Occipital lobe (tissue), 2 donors: ENCODE data around the gene ASCC1. TPM values are rescaled to one million over a fixed set of nuclear protein-coding genes. Genes with fewer than 3 reads are reported as not detected.
"Not testable (repeated sequence)": the region's sequence is repeated elsewhere in the genome, so short reads cannot be mapped to it uniquely, and the experiment has no call there.

Experiments
- DNase-seq: peaks from one replicate; lab custom pipeline; 2025; lab: John Stamatoyannopoulos, UW
- total RNA-seq: library from RNA; depleted of rRNA; stranded (reverse); fragments of >200 nt; gene quantifications from one replicate; pipeline ENCODE4 v1.2.3, GENCODE V29; 2014

The ASCC1 gene
- total RNA-seq, 1 donor from 2014 or later, result 31.2 TPM

DNA sequence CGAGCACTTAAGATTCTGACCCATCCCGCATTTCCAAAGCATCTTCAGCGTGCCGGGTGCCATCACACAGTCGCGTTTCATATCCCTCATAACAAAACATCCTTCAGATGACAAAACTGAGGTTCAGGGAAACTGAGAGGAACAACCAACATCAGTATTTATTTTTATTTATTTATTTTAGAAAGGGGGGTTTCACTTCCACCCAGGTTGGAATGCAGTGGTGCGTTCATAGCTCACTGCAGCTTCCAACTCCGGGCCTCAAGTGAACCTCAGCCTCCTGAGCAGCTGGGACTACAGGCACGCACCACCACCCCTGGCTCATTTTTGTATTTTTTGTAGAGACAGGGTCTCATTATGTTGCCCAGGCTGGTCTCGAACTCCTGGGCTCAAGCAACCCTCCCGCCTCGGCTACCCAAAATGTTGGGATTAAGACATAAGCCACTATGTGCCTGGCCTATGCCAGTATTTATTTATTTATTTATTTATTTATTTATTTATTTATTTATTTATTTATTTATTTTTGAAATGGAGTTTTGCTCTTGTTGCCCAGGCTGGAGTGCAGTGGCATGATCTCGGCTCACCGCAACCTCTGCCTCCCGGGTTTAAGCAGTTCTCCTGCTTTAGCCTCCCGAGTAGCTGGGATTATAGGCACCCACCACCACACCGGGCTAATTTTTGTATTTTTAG lies 33.2 kb upstream of the ASCC1 start:
- not testable (repeated sequence) for DNase-seq

DNA sequence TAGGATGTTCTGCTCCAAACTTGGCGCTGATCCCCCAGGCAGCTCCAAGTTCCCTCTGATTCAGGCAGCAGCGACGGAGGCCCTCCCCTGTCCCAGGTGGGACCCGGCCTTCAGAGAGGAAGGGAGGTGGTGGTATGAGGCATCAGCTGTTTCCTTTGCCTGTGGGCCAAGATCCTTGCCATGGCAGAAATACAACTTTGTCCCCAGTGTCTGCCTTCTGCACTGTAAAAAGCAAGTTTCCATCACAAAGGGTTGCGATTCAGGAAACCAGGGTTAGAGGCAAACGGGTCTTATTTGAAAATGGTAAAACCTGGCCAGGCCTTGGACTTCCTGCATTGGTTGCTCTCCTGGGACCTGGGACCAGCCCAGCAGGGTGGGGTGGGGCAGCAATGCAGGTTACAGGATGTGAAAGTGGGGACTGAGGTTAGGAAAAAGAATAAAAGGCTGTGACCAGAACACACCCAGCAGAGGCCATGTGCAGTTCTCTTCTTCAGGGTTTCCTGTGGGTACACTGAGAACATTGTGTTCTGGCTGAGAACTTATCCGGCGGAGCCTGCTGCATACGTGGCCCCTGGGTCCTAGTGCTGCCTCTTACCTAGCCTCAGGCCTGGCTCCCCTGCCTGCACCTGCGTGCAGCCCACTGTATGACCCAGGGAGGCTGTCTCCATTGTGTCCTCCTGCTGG lies 32.5 kb upstream of the ASCC1 start:
- DNase-seq, result peak; percentile 75

DNA sequence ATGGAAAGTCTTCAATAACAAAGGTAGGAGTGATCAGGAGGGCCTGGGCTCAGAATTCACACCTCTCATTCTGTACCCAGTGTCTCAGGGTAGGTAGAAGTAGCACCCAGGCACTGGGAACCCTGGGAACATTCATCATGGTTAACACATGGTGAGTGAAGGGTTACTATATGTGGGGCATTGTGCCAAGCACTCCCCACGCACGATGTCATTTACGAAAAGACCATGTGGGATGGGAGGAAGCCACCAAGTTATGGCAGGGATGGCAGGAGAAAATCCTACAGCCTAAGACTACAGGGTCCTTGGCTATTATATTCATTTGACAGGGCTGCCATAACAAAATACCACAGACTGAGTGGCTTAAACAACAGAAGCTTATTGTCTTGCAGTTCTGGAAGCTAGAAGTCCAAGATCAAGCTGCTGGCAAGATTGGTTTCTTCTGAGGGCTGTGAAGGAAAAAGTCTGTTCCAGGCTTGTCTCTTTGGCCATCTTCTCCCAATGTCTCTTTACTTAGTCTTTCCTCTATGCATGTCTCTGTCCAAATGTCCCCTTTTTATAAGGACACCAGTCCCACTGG lies 30.0 kb upstream of the ASCC1 start:
- no peak for DNase-seq

DNA sequence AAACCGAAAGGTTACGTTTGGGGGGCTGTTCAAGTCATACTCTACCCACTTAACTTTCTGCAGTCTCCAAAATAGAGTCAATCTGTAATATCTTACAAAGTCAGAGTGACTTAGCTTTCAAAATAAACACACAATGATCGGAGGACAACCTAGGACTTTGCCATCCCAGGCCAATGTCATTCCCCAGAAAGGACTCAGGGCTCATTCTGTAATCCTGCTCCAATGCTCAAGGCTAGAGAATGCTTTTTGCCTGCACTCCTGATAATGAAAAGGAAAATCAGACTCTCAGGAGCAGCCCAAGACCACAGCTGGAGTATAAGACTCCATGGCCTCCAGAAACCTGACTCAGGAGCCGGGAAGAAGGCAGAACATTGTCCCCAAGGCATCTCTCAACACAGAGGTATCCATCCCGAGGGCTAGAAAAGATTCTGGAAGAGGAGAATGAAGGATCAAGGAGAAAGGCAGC lies 28.5 kb upstream of the ASCC1 start:
- DNase-seq, result no peak

DNA sequence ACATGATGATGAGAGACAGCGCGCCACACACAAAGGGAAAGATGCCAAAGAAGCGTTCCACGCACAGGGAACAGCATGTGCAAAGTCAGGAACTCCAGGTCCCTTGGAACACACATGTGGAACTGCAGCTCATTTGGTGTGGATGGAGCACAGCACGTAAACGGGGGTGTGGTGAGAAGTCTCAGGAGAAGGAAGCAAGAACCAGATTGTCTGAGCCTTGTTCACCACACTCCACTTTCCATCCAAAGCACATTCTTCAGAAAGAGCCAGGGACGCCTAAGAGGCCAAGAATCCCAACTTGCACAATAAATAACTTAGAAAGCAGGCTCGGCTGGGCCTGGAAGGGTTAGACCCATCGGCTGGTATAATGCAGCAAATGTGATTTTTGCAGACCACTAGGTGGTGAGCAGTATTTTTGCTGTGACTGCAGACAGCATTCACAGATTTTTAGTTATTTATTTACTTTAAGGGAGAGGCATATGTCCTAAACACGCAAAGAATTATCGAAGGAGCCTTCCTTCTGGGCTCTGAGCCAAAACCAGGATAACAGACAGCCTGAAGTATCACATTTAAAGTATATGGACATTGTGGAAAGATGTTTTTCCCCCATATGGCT lies 27.9 kb upstream of the ASCC1 start:
- DNase-seq, result no peak

DNA sequence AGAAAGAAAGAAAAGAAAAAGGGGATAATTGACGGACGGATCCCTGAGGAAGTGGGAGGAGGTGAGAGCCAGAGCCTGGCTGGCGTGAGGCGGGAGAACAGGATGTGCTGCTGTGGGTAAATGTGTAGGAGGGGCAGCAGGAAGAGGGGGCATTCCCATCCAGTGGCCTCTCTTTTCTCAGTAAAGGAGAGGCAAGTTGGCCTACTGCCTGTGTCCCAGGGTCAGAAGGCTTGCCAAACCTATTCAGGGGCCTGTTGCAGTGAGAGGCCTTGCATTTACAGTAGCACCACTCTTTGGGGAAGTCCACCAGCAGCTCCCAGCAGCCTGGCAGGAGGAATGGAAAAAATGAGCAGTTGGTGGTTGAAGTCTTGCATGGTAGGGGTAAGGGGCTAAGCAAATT lies 26.6 kb upstream of the ASCC1 start:
- DNase-seq, result no peak

DNA sequence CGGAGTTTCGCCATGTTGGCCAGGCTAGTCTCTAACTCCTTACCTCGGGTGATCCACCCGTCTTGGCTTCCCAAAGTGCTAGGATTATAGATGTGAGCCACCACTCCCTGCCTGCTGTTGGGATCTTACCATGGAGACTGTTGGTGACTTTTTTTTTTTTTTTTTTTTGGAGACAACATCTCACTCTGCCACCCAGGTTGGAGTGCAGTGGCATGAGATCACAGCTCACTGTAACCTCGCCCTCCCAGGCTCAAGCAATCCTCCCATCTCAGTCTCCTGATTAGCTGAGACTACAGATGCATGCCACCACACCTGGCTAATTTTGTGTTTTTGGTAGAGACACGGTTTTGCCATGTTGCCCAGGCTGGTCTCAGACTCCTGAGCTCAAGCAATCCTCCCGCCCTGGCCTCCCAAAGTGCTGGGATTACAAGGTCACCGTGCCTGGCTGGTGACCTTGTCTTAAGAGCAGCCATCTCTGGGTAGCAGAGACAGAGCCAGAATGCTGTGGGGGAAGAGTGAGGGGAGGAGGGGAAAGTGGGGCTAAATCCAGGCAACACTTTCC lies 25.7 kb upstream of the ASCC1 start:
- DNase-seq, result no peak

DNA sequence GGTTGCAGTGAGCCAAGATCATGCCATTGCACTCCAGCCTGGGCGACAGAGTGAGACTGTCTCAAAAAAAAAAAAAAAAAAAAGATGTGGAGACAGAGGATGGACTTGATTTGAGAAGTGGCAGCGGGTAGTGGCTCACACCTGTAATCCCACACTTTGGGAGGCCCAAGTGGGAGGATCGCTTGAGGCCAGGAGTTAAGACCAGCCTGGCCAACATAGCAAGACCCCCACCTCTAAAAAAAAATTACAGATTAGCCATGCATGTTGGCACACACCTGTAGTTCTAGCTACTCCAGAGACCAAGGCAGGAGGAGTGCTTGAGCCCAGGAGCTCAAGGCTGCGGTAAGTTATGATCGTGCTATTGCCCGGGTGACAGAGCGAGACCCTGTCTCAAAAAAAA lies 24.3 kb upstream of the ASCC1 start:
- no peak for DNase-seq

DNA sequence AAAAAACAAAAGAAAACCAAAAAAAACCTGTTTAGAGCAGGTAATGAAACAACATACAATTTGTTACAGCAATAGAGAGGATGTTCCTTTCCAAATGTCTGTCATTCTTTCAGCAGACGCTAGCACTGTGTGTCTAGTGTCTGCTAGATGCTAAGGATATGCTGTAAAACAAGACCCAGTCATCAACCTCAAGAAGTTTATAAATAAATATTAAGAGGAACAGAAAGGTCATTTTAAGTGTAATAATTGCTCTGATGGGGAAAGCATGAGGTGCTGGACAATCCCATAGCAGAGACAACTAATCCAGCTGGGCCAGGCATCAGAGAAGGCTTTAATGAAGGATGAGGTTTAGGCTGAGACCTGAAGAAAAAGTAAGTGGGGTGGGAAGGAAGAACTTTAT lies 23.3 kb upstream of the ASCC1 start:
- DNase-seq, result no peak

DNA sequence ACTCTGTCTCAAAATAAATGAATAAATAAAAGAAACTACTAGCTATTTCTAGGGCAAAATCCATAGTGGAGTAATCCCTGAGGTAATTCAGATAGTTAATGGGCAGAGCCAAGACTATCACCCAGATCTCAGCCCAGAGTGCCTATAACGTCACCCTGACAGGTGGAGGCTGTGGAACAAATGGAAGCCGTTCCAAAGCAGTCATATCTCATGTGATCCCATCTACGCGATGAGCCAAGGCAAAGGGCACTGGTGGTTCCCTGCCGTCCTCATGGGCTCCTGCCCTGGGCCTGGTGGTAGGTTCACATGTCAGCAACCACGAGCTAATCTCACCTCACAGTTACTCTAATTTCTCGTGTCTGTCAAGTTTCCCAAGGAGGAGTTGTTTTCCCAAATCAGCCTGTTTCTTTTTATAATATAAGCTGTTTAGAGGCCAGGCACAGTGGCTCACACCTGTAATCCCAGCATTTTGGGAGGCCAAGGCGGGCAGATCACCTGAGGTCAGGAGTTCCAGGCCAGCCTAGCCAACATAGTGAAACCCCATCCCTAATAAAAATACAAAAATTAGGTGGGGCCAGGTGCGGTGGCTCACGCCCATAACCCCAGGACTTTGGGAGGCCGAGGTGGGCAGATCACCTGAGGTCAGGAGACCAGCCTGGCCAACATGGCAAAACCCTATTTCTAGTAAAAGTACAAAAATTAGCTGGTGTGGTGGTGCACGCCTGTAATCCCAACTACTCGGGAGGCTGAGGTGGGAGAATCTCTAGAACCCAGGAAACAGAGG lies 22.5 kb upstream of the ASCC1 start:
- DNase-seq, result no peak

DNA sequence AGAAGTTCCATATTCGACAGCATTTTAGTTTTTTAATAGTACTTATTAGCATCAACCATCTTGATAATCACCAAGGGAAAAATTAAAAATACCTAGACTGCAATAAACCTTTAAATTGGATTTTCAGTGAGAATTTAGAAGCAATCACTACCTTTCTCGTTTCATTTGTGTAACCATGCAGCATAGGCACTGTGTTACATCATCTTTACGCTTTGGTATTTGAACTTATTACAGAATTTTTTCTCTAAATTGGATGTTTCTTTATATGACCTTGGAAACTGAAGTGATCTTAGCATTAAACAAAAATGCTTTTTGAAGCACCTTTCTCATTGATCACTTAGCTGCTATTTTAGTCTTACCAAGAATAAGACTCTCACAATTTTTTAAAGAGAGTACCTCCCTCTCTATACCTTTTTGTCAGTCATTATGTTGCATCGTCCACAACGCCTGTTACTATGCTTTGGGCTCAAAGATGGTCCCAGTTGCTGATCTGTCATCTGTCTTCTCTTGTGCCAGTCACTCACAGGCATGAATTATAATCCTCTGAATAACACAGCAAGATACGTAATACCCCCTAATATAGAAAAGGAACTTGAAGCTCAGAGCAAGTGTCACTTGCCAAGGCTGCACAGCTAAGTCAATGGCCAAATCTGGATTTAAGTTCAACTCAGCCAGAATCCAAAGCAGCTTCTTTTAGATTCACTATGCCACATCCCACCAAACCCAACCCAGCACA lies 19.6 kb upstream of the ASCC1 start:
- no peak for DNase-seq

DNA sequence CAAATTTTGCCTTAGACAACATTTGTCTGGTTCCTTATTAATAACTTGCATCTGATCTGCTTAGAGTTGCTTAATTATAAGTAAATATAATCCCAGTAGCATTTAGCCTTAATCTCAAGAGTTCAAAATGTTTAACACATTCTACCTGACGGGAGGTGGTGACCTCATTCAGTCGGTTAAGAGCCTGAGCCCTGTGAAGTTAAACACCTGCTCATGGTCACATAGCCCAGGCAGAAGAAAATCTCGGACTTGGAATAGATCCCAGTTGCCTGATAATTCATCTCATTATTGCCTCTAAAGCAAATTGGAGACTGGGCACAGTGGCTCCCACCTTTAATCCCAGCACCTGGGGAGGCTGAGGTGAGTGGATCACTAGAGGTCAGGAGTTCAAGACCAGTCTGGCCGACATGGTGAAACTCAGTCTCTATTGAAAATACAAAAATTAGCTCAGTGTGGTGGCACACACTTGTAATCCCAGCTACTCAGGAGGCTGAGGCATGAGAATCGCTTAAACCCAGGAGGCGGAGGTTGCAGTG lies 18.6 kb upstream of the ASCC1 start:
- no peak for DNase-seq

DNA sequence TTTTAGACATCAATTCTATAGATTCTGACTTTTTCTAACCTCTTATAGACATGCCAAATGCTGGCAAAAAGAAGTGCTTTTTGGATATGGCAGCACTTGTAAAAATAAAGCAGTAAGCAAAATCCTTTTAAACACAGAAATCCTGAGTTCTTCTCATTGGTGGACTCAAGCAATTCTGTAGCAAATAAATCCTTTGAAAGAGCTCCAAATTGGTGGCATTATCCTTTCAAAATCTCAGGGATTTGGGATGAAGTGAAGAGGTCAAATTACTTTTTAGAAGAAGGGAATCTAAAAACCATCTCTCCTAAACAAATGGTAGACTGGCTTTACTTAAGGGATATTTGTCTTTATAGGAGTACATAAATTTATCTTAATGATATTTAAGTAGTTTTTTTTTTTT lies 17.5 kb upstream of the ASCC1 start:
- DNase-seq, result no peak

DNA sequence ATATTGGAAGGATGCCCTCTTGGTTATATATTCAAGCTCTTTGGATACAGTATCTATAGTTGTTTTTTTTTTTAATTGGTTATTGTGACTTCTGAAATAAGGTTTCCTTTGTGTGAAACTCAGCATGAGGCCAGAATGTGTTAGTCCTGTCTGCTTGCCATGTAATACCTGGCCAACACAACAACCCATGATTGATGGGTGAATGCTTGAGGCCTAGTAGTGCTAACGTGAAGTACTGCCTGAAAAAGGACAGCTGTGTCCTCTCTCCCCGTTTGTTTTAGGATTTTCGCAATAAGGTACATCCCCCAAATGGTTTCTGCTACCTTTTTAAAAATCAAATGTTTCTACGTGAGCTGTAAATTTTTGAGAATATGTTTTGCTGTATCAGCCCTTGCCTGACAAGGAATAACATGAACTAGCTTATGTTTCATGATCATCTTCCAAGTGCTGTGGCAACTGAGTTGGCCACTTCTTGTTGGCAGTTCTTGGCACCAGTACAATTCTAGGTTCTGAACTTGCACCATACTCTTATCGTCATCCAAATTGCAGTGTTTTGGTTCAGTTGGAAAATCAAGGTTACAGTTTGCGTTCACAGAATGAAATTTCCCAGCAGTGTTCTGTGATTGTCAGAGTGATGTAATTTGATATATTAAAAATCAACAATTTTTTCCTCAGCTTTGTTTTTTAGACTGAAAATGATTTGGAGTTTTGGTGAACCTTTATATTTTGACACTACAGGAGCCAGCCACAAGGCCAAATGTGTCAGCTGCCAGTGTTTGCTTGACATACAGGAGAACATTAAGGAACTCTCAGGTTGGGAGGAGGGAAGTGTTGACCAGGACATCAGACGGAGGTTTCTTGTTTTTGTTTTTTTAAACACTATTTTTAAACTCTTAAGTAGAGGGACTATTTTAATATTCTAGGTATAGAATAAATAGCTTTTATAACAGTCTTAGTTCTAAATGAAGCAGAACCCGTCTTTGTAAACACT lies 13.5 kb upstream of the ASCC1 start:
- DNase-seq, result no peak

DNA sequence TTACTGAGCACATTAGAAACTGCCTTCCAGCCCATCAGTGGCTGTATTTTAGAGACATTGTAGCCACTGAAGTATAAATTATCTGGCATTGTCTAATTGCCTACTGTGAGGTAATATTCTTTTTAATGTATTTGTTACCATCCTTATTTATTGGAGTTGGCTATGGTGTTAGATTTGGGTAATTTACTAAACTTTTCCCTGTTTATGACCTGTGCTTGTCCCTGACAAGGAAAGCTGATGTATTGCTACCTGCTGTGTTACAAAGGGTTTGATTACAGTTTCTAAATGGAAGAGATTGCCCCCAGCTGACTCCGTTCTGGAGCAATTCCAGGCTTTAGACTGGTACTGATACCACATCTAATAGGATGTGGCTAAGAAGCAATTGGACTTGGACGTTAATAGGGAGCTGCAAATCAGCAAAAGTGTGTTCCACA lies 12.3 kb upstream of the ASCC1 start:
- no peak for DNase-seq

DNA sequence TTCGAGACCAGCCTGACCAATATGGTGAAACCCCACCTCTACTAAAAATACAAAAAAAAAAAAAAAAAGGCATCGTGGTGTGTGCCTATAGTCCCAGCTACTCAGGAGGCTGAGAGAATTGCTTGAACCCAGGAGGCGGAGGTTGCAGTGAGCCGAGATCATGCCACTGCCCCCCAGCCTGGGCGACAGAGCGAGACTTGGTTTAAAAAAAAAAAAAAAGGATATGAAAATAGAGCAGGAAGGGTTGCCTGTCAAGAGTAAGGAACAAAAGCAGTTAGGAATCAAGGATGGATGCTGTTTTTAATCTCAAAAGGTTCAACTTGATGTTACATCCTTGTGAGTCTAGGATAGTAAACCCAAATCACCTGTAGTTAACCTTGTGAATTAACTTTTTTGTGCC lies 11.8 kb upstream of the ASCC1 start:
- no peak for DNase-seq

DNA sequence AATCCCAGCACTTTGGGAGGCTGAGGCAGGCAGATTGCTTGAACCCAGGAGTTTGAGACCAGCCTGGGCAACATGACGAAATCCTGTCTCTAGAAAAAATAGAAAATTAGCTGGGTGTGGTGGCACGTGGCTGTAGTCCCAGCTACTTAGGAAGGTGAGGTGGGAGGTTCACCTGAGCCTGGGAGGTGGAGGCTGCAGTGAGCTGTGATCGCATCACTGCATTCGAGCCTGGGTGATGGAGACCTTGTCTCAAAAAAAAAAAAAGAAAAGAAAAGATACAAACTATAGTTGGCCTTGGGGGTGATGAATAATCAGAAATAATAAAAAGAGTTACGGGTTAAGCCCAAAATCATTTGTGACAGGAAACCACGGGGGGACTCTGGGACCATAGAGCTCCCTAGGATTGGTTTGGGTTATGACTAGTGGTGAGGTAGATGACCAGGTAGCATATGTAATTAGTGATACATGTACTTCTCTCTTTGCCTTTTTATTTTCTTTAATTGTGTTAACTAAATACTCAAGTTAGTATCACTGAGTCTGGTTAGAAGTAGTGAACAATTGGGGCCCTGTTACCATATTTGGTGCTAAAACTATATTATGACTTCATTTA lies 10.4 kb upstream of the ASCC1 start:
- DNase-seq, result no peak

DNA sequence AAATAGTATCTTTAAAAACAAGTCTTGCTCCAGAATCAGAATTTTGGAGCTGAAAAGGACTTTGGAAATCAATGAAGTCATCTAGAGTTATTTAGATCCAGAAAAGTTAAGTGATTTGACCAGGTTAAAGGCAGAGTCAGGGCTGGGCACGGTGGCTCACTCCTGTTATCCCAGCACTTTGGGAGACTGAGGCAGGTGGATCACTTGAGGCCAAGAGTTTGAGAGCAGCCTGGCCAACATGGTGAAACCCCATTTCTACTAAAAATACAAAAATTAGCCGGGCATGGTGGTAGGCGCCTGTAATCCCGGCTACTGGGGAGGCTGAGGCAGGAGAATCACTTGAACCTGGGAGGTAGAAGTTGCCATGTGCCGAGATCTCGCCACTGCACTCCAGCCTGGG lies 8.1 kb upstream of the ASCC1 start:
- not testable (repeated sequence) for DNase-seq

DNA sequence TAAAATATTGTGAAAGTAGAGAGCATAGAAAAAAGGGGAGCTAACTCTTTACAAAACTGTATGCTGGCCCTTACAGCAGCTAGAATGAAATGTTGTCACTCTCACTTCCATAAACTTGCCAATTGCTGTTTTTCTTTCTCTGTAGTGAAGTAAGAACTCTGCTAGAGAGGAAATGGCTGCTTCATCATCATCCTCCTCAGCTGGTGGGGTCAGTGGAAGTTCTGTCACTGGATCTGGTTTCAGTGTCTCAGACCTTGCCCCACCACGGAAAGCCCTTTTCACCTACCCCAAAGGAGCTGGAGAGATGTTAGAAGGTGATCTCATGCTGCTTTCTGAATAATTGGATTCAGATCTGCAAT lies 7.6 kb upstream of the ASCC1 start:
- DNase-seq, result no peak
